ENCODE data around the gene YIF1A.
A peak's percentile ranks its signal among the peaks of the same experiment; 100 is the strongest.

YIF1A gene

DNA sequence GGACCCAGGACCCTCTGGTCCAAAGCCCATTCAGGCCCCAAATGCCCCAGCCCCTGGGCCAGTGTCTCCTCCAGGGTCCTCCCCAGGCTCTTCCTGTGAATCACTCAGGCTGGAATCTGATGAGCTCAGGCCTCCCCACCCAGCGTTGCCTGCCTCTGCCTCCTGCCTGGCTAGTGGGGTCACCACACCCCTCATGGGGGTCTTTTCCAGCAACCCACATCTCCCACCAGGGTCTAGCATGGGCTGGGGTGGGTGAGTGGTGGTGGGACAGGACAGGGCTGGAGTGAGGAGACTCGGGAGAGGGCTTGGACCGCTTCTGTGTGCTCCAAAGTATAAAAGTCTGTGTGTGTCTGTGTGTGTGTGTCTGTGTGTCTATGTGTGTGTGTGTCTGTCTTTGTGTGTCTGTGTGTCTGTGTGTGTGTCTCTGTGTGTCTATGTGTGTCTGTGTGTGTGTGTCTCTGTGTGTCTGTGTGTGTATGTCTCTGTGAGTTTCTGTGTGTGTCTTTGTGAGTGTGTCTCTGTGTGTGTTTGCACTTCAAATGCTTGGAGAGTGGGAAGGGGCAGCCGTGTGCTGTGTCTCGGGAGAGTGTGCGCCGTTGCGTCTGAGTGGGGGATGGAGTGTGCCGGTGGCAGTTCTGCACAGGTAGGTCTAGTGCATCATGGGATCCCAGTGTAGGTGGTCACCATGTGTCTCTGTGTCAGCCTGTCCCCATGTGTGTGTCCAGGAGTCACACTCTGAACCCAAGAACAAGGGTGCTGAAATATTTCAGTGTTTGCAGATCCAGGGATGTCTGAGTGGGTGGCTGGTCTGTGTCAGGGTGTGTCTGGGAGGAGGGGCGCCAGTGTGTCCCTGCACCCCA lies 38.5 kb upstream of the YIF1A start:
- POLR2A ChIA-PET, result interaction anchor here (0.7 to 1.2 kb wide), 2 partner anchors 8 to 38 kb away, joined by 3 to 6 read pairs; no protein-coding TSS in a partner anchor
- Histone ChIP-seq H3K9me3 (ENCODE audit: control insufficient read depth, insufficient read depth, low read depth, low read length) (no peaks in the 10 kb centered on the region), H3K4me1 (ENCODE audit: control insufficient read depth, insufficient read depth, low read length) (no peaks in the 10 kb centered on the region), H3K4me3 (ENCODE audit: low read depth, low read length) (no peak overlapping the region), H3K27ac (ENCODE audit: extremely low read depth, low read depth, low read length) (no peak overlapping the region), H3K36me3 (ENCODE audit: control insufficient read depth in 2 of 2, insufficient read depth in 1 of 2, low read length in 2 of 2) (no peaks in the 10 kb centered on the region)
- TF ChIP-seq, protein P1, sequence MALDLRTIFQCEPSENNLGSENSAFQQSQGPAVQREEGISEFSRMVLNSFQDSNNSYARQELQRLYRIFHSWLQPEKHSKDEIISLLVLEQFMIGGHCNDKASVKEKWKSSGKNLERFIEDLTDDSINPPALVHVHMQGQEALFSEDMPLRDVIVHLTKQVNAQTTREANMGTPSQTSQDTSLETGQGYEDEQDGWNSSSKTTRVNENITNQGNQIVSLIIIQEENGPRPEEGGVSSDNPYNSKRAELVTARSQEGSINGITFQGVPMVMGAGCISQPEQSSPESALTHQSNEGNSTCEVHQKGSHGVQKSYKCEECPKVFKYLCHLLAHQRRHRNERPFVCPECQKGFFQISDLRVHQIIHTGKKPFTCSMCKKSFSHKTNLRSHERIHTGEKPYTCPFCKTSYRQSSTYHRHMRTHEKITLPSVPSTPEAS (tag by site-specific recombination; IDR thresholded peaks at IDR 0.05), result peak; percentile 85
- TF ChIP-seq ZNF239 (tag by site-specific recombination; IDR thresholded peaks at IDR 0.05) (no peak), ZNF785 (tag by site-specific recombination; IDR thresholded peaks at IDR 0.05) (no peak)
- CTCF ChIA-PET, result interaction anchor here (0.6 to 1.0 kb wide), 5 partner anchors 10 to 403 kb away, joined by 3 to 5 read pairs (median 3); partner anchors contain the start of gene CD248

DNA sequence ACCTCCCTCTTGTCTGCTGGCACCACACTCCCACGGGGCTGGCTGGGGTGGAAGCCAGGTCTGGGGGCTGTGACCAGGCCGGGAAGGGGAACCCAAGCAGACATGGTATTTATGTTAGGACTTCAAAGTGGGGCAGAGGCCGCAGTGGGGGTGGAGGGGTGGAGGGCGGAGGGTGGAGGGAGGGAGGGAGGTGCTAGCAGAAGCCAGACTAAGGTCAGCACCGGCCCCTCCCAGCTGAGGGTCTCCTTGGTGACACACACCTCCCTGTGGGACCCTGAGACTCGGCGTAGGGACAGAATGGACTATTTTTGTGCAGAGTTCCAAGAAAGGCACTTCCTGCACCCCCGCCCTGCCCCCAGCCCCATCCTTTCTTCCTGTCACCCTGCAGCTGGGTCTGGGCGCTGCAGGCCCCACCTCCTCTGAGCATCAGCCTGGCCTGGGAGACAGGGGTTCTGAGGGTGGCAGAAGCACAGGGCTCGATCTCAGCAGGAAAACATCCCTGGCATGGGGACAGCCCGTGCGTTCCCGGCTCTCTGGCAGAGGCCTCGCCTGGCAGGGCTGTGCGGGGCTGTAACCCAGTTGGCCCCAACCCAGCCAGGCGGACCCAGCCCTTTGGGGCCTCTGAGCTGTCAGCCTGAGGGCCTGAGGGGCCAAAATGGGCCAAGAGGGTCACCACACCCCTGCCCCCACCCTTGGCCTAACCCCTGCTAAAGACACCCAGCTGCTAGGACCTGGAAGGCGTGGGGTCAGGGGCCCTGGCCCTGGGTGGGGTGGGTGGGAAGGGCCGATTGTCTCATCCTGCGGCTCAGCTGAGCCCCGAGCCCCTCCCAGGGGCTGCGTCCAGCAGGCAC lies 37.5 kb upstream of the YIF1A start:
- Histone ChIP-seq H3K36me3 (ENCODE audit: control insufficient read depth in 2 of 2, insufficient read depth in 1 of 2, low read length in 2 of 2) (no peaks in the 10 kb centered on the region), H3K4me1 (ENCODE audit: control insufficient read depth, insufficient read depth, low read length) (no peaks in the 10 kb centered on the region), H3K9me3 (ENCODE audit: control insufficient read depth, insufficient read depth, low read depth, low read length) (no peaks in the 10 kb centered on the region), H3K4me3 (ENCODE audit: low read depth, low read length) (no peak overlapping the region), H3K27ac (ENCODE audit: extremely low read depth, low read depth, low read length) (no peak overlapping the region)
- POLR2A ChIA-PET, result interaction anchor here (1.2 kb wide), 1 partner anchor 8 kb away, joined by 6 read pairs; no protein-coding TSS in a partner anchor
- TF ChIP-seq ZNF2 (tag by site-specific recombination; IDR thresholded peaks at IDR 0.05) (no peak), ZFHX2 (tag by site-specific recombination; conservative IDR thresholded peaks at IDR 0.05) (peak; percentile 28; the same call in 1 of the 2 replicates)
- CTCF ChIA-PET, result interaction anchor here (0.5 to 2.7 kb wide), 6 partner anchors 9 to 402 kb away, joined by 3 to 19 read pairs (median 3); partner anchors contain the start of gene CD248

DNA sequence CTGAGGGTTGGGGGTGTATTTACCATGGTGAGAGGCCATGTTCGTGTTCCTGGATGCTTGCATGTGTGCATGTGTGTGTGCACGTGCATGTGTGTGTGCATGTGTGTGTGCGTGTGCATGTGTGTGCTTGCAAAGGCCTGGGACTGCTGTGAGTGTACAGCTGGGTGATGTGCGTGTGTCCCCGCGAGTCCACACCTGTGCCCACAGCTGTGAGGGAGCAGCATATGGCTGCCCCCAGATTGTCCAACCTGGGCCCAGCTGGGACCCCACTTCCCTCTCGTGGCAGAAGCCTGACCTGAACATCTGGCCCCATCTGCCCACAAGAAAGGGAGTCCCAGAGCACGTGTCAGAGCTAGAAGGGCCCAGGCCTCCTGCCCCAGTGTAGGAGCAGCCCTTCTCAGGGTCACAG lies 36.3 kb upstream of the YIF1A start:
- POLR2A ChIA-PET, result no interaction called here
- no peak overlapping the region for H3K4me3 ChIP-seq (ENCODE audit: low read depth, low read length)
- H3K4me1 ChIP-seq (ENCODE audit: control insufficient read depth, insufficient read depth, low read length), result no peaks in the 10 kb centered on the region
- no peaks in the 10 kb centered on the region for H3K36me3 ChIP-seq (ENCODE audit: control insufficient read depth in 2 of 2, insufficient read depth in 1 of 2, low read length in 2 of 2)
- TF ChIP-seq, protein P1 (tag by site-specific recombination; IDR thresholded peaks at IDR 0.05), result peak; percentile 84
- TF ChIP-seq ZXDB (tag by site-specific recombination; IDR thresholded peaks at IDR 0.05), result no peak
- TF ChIP-seq, protein P2, sequence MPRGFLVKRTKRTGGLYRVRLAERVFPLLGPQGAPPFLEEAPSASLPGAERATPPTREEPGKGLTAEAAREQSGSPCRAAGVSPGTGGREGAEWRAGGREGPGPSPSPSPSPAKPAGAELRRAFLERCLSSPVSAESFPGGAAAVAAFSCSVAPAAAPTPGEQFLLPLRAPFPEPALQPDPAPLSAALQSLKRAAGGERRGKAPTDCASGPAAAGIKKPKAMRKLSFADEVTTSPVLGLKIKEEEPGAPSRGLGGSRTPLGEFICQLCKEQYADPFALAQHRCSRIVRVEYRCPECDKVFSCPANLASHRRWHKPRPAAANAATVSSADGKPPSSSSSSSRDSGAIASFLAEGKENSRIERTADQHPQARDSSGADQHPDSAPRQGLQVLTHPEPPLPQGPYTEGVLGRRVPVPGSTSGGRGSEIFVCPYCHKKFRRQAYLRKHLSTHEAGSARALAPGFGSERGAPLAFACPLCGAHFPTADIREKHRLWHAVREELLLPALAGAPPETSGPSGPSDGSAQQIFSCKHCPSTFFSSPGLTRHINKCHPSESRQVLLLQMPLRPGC (tag by site-specific recombination; IDR thresholded peaks at IDR 0.05), result no peak
- TF ChIP-seq, protein P3, sequence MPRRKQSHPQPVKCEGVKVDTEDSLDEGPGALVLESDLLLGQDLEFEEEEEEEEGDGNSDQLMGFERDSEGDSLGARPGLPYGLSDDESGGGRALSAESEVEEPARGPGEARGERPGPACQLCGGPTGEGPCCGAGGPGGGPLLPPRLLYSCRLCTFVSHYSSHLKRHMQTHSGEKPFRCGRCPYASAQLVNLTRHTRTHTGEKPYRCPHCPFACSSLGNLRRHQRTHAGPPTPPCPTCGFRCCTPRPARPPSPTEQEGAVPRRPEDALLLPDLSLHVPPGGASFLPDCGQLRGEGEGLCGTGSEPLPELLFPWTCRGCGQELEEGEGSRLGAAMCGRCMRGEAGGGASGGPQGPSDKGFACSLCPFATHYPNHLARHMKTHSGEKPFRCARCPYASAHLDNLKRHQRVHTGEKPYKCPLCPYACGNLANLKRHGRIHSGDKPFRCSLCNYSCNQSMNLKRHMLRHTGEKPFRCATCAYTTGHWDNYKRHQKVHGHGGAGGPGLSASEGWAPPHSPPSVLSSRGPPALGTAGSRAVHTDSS (tag by site-specific recombination; IDR thresholded peaks at IDR 0.05), result no peak
- TF ChIP-seq, protein P4, sequence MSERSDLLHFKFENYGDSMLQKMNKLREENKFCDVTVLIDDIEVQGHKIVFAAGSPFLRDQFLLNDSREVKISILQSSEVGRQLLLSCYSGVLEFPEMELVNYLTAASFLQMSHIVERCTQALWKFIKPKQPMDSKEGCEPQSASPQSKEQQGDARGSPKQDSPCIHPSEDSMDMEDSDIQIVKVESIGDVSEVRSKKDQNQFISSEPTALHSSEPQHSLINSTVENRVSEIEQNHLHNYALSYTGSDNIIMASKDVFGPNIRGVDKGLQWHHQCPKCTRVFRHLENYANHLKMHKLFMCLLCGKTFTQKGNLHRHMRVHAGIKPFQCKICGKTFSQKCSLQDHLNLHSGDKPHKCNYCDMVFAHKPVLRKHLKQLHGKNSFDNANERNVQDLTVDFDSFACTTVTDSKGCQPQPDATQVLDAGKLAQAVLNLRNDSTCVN (tag by site-specific recombination; optimal IDR thresholded peaks at IDR 0.05), result peak; percentile 24
- TF ChIP-seq ZNF169 (tag by site-specific recombination; IDR thresholded peaks at IDR 0.05), result no peak
- TF ChIP-seq, protein P5, sequence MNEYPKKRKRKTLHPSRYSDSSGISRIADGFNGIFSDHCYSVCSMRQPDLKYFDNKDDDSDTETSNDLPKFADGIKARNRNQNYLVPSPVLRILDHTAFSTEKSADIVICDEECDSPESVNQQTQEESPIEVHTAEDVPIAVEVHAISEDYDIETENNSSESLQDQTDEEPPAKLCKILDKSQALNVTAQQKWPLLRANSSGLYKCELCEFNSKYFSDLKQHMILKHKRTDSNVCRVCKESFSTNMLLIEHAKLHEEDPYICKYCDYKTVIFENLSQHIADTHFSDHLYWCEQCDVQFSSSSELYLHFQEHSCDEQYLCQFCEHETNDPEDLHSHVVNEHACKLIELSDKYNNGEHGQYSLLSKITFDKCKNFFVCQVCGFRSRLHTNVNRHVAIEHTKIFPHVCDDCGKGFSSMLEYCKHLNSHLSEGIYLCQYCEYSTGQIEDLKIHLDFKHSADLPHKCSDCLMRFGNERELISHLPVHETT (tag by site-specific recombination; IDR thresholded peaks at IDR 0.05), result no peak
- TF ChIP-seq SCRT1 (tag by site-specific recombination; IDR thresholded peaks at IDR 0.05; ENCODE audit: borderline replicate concordance), result 0 out of 2 replicates have a peak, but pooled peaks have one; percentile 22
- H3K9me3 ChIP-seq (ENCODE audit: control insufficient read depth, insufficient read depth, low read depth, low read length), result no peaks in the 10 kb centered on the region
- H3K27ac ChIP-seq (ENCODE audit: extremely low read depth, low read depth, low read length), result no peak overlapping the region
- CTCF ChIA-PET, result interaction anchor here (1.4 to 2.7 kb wide), 2 partner anchors 13 to 16 kb away, joined by 3 to 19 read pairs; no protein-coding TSS in a partner anchor

Measured in HEK293 (cell line).